NCI-H82 treated with DMSO at 0.1 percent for 48 hours (cell line): Measurements from ENCODE around the gene PRR12.
A peak's percentile ranks its signal among the peaks of the same experiment; 100 is the strongest.

Experiments used
- DNase-seq: peaks from one replicate; lab custom pipeline; 2025; ENCODE audit not compliant: unreplicated experiment; lab: John Stamatoyannopoulos, UW

The PRR12 gene

DNA sequence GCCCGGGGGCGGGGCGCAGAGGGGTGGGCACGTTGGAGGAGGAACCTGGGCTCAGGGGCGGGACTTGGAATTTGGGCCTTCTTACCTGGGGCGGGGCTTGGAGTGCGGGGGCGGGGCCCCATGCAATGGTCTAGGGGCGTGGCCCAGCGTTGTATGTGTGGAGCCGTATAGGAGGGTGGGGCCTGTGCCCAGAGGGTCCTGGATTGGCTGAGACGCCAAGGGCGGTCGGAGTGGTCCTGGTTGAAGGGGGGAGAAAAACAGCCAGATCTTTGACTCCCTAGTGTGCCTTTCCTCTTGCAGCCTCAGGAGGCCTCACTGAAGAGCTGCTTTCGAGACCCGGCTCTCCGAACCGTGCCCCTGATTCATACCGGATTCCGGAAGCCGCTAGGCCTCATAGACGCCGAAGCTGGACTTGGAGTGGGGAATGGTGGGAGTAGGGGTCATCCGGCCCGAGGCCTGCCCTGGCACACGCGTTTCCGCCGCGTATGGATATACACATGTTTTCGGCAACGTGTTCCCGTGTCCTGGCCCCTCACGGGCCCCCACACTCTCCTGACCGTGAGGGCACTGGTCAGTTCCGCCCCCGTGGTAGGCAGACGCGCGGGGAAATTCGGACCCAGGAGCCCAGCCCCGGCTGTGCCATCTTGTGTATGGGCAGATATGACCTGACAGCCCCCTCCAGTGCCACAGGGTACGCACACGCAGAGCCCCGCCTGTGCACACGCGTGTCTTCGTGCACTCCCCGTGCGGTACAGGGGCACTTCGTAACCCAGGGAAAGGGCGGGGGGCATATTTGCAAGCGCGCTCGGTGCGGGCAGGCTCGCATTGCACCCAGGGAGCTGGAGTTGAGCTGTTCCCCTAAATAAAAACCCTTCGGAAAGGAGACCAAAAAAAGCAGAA is 661 bp upstream of the PRR12 start:
- DNase-seq, result peak; percentile 98

GRCh38 chr19:49591731-49592485 is 926 bp downstream of the PRR12 start:
- peak; percentile 27 for DNase-seq

DNA sequence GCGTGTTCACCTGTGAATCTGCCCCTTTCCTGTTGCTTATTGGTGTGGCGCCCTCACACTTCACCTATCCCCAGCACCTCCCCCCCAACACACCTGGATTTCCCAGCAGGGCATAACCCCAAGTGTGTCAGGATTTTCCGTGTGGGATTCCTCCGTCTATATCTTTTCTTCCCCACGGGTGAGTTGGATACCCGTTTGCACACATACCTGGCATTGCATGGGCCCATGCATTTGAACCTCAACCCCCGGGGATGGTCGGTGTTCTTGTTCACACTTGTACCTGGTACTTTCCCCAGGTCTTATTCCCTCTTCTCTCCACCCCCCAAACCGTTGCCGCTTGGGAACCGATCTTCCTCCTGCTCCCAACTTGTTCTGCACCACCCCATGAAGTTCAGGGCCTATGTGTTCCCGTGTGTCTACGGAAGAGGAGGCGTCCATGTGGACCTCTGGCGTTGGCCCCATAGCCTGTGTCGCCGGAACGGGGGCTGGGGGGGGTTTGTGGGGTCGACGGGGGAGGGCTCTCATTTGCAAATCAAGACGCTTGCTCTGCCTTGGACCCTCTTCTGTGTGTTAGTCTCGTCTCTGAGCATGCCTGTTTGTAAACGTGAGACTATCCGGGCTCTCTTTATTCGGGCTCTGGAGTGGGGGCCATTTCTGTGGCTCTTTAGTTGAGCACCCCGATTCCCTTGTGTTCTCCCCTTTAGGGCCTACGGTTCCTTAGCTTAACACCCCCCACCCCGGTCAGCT is 1.7 kb downstream of the PRR12 start:
- peak; percentile 24 for DNase-seq

- DNase-seq, result peak; percentile 94
Observed at GRCh38 chr19:49593233-49594113, 2.5 kb downstream of the PRR12 start.

DNA sequence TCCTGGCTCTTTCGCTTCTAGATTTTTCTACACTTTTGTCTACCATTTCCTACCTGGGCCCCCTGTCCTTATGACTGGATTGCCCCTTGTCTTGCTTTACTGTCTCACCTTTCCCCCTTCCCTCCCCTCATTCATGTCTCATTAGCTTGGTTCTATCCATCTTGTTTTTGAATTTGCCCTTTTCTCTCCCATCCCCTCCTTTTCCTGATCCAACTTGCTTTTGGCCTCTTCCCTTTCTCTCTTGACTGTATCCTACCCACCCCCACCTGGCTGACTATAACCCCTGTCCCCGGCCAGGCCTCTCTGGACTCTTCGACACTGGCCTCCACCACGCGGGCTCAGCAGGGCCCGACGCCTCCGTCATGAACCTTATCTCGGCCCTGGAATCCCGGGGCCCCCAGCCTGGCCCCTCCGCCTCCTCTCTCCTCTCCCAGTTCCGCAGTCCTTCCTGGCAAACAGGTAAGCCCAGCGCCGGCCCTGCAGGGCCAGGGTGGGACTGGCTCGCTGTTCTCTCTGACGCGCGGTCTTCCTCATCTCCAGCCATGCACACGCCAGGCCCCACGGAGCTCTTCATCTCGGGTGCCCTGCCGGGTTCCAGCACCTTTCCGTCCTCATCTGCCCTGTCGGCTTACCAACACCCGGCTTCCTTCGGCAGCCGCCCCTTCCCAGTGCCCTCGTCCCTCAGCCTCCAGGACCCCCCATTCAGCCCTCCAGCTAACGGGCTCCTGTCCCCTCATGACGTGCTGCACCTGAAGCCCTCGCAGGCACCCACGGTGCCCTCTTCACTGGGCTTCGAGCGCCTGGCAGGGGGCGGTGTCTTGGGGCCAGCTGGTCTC is 3.4 kb downstream of the PRR12 start:
- no peak for DNase-seq

- no peak for DNase-seq
Observed at GRCh38 chr19:49594993-49595818, 4.2 kb downstream of the PRR12 start.

- no peak for DNase-seq
Observed at GRCh38 chr19:49595819-49596404, 4.9 kb downstream of the PRR12 start.

DNA sequence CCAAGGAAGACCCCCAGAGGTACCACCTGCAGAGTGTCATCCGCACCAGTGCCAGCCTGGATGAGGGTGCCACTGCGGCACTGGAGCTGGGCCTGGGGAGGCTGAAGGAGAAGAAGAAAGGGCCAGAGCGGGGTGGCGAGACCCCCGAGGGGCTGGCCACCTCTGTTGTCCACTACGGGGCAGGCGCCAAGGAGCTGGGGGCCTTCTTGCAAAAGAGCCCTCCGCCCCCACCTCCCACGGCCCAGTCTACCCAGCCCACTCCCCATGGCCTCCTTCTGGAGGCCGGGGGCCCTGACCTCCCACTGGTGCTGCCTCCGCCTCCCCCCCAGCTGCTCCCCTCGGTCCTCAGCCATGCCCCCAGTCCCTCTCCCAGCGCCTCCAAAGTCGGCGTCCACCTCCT is 5.4 kb downstream of the PRR12 start:
- DNase-seq, result no peak

DNA sequence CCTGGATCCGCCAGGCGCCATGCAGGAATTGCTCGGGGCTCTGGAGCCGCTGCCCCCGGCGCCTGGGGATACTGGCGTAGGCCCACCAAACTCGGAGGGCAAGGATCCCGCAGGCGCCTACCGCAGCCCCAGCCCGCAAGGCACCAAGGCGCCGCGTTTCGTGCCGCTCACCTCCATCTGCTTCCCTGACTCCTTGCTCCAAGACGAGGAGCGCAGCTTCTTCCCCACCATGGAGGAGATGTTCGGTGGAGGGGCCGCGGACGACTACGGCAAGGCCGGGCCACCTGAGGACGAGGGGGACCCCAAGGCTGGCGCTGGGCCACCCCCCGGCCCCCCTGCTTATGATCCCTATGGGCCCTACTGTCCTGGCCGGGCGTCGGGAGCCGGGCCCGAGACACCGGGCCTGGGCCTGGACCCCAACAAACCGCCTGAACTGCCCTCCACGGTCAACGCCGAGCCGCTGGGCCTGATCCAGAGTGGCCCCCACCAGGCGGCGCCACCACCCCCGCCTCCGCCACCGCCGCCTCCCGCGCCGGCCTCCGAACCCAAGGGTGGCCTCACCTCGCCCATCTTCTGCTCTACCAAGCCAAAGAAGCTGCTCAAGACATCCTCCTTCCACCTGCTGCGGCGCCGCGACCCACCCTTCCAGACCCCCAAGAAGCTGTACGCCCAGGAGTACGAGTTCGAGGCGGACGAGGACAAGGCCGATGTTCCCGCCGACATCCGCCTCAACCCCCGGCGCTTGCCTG is 6.1 kb downstream of the PRR12 start:
- DNase-seq, result no peak

- DNase-seq, result no peak
Observed at GRCh38 chr19:49597703-49597974, 6.7 kb downstream of the PRR12 start.

GRCh38 chr19:49599378-49600295 is 8.7 kb downstream of the PRR12 start:
- DNase-seq, result no peak

- no peak for DNase-seq
Observed at GRCh38 chr19:49601482-49602038, 10.6 kb downstream of the PRR12 start.

DNA sequence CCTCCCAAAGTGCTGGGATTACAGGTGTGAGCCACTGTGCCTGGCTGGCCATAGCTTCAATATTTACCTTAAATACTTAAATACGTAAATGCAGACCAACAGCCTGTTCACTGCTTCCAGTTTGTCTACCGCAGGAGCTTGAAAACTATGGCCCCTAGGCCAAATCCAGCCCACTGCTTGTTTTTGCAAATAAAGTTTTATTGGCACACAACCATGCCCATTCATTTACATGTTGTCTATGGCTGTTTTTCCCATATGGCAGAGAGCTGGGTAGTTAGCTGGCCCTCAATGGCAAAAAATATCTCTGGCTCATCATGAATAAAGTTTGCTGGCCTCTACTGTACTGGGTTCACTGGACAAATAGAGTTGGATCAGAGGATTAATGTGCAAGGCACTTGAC is 11.8 kb downstream of the PRR12 start:
- no peak for DNase-seq

- no peak for DNase-seq
Observed at GRCh38 chr19:49605605-49606004, 14.6 kb downstream of the PRR12 start.

DNA sequence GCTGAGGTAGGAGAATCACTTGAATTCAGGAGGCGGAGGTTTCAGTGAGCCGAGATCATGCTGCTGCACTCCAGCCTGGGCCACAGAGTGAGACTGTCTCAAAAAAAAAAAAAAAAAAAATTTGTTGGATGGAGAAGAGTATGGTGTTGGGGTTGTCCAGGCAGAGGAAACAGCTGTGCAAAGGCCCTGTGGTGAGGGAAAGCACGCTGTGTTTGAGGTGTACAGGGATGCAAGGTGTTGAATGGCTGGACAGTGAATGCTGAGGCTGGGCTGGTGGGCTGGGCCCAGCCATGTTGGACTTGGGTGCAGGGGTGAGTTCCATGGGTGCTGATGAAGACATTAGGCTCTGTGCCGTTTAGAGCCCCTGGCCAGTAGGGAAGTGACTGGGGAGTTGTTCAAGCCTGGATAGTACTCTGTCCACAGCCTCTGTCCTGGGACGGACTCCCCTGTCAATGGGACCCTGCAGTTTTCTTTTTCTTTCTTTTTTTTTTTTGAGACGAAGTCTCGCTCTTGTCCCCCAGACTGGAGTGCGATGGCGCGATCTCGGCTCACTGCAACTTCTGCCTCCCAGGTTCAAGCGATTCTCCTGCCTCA is 18.6 kb downstream of the PRR12 start:
- no peak for DNase-seq

GRCh38 chr19:49613374-49613773 is 22.4 kb downstream of the PRR12 start:
- DNase-seq, result no peak
